ENCODE data around the gene SH3TC2.
"Not testable (repeated sequence)": the region's sequence is repeated elsewhere in the genome, so short reads cannot be mapped to it uniquely, and the experiment has no call there.

Gene SH3TC2

GRCh38 chr5:149063017-149063687 is at the start of gene SH3TC2:
Gene SH3TC2 (minus strand): TSS chr5:149063062. CDS start chr5:149063022, 40 bp downstream.
- DNase-seq: peak in 55 of 56 donors; percentile 8 to 94 (median 84)

GRCh38 chr5:149110406-149110805 is 47.5 kb upstream of the SH3TC2 start:
- no peak for DNase-seq

- DNase-seq: no peak
These were observed 45.9 kb upstream of the SH3TC2 start for GRCh38 chr5:149108651-149109280.

GRCh38 chr5:149100331-149100730 is 37.5 kb upstream of the SH3TC2 start:
- DNase-seq: no peak

GRCh38 chr5:149099920-149100319 is 37.1 kb upstream of the SH3TC2 start:
- DNase-seq: no peak

- DNase-seq: no peak
These were observed 32.1 kb upstream of the SH3TC2 start for GRCh38 chr5:149094996-149095395.

GRCh38 chr5:149093625-149094024 is 30.8 kb upstream of the SH3TC2 start:
- DNase-seq: no peak

- DNase-seq: no peak
These were observed 26.9 kb upstream of the SH3TC2 start for GRCh38 chr5:149089796-149090195.

GRCh38 chr5:149088686-149089085 is 25.8 kb upstream of the SH3TC2 start:
- no peak for DNase-seq

- DNase-seq: no peak
These were observed 21.0 kb upstream of the SH3TC2 start for GRCh38 chr5:149083846-149084245.

- no peak for DNase-seq
These were observed 19.4 kb upstream of the SH3TC2 start for GRCh38 chr5:149082271-149082670.

- DNase-seq: no peak
These were observed 17.4 kb upstream of the SH3TC2 start for GRCh38 chr5:149080294-149080693.

- no peak for DNase-seq
These were observed 17.0 kb upstream of the SH3TC2 start for GRCh38 chr5:149079883-149080282.

- not testable (repeated sequence) for DNase-seq
These were observed 11.2 kb upstream of the SH3TC2 start for GRCh38 chr5:149074071-149074470.

- DNase-seq: no peak
These were observed 10.4 kb upstream of the SH3TC2 start for GRCh38 chr5:149073213-149073612.

- no peak for DNase-seq
These were observed 9.9 kb upstream of the SH3TC2 start for GRCh38 chr5:149072791-149073190.

GRCh38 chr5:149072376-149072775 is 9.5 kb upstream of the SH3TC2 start:
- DNase-seq: no peak

GRCh38 chr5:149071756-149072155 is 8.9 kb upstream of the SH3TC2 start:
- DNase-seq: no peak

GRCh38 chr5:149071216-149071615 is 8.4 kb upstream of the SH3TC2 start:
- DNase-seq: no peak

- DNase-seq: no peak
These were observed 6.8 kb upstream of the SH3TC2 start for GRCh38 chr5:149069711-149070110.

GRCh38 chr5:149063896-149064478 is 1.1 kb upstream of the SH3TC2 start:
- DNase-seq: no peak

GRCh38 chr5:149062371-149063016 is 368 bp downstream of the SH3TC2 start:
- DNase-seq: peak in 1 of 56 donors; percentile 49
